M059J (cell line): ENCODE data around the gene E2F7. TPM values are rescaled to one million over a fixed set of nuclear protein-coding genes. Genes with fewer than 3 reads are reported as not detected.

Source experiments
- DNase-seq: peaks from one replicate; pipeline ENCODE4 v3.0.0-alpha.2; 2012; ENCODE audit warnings: low read depth
- total RNA-seq: library from RNA; depleted of rRNA; stranded (reverse); fragments of >200 nt; shearing (Covaris generic); gene quantifications from 2 replicates; pipeline ENCODE4 v1.2.3, GENCODE V29; 2014

The E2F7 gene
- total RNA-seq, 1 experiment from 2014 or later = 36.7 TPM

DNA sequence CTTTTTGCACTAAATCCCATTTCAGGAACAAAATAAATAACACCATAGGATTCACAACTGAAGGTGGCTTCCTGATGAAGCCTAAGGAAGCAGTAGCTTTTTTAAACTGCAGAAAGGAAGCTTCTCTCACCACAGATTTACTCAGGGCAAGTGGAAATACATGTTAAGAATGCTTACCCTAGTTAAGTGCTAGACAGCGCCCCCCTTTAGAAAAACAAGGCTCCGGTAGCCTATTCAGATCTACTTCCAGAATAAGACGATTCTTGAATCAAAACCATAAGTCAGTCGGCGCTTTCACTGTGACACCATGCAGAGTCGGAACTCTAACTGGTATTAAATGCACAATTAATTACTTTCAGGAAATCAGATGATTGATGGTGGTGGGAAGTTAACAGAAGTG lies 41.9 kb downstream of the E2F7 start:
- DNase-seq = no peak

DNA sequence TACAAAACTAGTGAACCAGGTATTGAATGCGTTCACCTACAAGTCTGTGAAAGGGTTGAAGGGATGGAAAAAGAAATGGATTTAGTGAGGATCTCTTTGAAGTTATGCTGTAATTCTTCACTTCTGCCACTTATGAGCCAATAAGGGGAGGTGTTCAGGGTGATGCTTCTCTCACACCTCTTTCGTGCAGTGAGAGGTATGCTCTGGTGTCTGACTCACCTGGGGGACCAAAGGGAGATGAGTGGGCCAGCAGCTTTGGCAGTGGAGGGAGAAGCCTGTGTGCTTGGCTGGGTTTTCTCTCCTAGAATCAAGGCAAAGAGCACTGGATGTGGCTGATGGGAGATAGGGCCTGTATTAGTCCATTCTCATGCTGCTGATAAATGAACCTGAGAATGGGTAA lies 45.4 kb downstream of the E2F7 start:
- no peak for DNase-seq

DNA sequence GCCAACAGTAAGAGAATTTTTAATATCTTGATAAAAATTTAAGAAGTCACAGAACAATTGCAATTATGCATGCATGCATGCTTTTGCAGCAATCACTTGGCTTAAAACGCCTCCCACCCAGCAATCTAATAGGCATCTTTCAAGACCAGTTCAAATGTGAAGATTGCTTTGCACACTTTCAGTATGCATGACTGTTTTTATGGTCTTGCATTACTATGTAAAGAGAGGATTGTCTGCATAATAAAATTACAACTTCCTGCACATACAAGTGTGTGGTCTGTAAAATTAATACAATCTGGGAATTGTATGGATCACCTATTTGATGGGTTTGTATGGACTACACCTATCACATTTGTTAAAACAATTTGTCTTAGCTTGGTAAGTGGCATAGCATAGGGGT lies 48.8 kb downstream of the E2F7 start:
- DNase-seq = no peak

DNA sequence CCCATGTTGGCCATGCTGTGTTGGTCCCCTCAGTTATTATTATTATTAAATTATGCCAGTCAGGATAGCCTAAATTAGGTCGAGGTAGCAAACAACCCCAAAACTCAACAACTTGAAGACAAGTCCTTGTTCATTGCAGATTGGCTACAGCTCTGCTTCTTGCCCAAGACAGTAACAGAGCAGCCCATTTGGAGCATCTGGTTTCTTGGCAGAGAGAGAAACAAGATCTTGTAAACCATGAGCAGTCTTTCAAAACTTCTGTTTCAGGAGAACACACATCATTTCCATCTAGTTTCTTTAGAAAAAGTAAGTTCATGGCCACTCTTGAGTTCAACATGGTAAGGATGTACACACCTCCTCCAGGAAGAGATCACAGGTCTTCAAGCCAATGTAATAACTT lies 52.3 kb downstream of the E2F7 start:
- DNase-seq = no peak

DNA sequence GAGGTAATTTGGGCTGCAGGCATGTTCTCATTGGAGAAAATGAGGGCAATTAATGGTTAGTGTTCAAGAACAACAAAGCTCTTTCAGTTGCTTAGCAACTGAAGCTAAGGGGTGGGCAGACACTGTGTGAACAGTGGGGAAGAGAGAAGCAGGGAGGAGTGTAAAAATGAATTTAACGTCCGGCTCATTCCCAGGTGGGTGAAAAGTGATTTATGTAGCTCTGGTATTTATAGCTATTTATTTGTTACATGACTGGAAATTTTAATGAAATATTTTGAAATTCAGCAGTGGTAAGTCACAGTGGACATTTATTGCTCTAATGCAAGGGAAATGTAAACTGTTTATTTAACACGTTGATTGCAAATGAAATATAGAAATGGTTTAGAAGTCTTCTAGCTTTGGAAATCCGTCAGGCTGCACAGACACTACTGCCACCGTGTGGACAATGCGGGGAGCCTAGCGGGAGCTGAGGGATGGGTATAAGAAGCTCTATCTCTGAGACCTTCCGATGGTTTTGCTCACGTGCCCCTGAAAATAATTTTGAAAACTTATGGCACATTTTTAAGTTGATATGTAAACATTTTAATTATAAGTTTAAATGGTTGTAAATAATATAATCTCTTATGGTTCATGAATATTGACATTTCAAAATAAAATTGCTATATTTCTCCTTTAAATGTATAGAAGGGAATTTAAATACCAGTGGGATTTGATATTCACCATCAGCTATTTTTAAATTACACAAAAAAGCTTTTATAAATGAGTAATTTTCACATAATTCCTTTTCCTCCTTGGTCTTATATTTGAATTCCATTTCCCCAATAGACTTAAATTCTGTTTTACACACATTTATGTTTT lies 54.4 kb downstream of the E2F7 start:
- DNase-seq = peak; percentile 67

DNA sequence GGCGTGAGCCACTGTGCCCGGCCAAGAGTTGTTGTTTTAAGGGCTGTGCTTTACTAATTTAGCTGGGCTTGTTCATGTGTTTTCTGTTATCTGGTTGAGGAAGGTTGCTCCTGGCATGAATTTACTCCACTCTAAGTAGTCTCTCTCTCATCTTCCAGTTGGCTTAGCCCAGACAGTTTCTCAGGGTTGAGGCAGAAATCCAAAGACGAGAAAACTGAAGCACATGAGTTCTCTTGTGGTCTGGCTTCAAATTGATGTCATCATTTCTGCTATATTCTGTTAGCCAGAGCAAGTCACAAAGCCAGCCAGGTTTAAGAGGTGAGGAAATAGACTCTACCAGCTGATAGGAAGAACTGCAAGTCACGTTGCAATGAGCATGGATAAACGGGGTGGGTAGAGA lies 57.9 kb downstream of the E2F7 start:
- no peak for DNase-seq

DNA sequence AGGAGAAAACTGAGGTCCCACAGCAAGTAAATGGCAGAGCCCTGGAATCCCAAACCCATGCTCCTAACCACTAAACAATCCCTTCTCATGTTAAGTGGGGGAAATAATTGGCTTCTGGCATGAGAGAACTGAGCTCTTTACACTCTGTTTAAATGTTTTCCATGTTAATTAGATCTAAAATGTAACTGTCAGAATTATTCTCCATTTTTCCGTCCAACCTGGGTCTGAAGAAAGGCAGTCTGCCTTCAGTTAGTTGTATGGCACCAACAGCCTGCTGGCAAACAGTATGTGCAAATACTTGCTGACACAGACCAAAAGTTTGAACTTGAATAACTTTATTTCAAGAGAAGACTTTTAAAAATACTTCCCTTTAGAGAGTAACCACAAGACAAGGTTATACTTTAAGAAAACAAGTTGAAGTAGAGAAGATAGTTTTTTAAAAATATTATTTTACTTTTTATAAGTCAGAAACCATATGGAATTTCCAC lies 59.7 kb downstream of the E2F7 start:
- no peak for DNase-seq

DNA sequence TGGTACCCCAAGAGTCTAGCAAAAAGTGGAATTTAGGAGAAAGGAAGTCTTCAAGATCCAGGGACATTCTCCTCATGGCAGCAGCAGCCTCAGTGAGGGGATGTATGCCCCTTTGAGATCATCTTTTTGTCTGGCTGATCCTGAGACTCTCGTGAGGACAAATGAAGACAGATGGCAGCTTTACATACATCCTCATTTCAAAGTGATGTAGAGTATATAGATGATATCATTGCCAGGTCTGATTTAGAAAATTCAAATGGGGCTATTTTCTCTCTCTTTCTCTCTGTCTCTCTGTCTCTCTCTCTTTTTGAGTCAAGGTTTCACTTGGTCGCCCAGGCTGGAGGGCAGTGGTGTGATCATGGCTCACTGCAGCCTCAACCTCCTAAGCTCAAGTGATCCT lies 61.5 kb downstream of the E2F7 start:
- no peak for DNase-seq

DNA sequence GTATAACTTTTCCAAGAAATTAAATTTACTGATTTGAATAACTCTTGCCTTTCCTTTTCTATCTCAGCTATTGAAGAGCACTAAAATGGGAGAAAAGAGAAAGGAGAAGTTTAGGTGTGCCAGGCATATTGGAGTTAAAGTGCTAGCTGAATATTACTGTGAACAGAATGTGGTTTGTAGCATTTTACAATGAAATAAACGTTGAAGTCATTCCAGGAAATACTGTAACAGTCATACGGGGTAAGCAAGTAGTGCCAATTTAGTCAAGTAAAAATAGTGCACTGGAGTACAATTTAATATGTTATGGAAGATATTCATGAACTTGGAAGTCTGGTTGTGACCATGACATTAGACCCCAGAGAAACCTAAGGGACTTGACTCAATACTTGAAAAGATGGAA lies 62.1 kb downstream of the E2F7 start:
- DNase-seq = no peak

DNA sequence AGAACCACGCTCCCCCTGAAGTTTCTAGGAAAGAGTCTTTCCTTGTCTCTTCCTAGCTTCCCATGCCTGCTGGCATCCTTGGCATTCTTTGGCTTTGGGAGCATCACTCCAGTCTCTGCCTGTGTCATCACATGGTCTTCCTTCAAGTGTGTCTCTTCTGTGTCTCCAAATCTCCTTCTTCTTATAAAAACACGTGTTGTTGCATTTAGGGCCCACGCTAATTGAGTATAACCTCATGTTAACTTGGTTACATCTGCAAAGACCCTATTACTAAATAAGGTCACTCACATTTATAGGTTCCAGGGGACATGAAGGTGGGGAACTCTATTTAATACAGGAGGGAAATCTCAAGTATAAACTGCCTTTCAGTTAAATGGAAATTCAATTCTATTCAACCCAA lies 63.0 kb downstream of the E2F7 start:
- DNase-seq = no peak

DNA sequence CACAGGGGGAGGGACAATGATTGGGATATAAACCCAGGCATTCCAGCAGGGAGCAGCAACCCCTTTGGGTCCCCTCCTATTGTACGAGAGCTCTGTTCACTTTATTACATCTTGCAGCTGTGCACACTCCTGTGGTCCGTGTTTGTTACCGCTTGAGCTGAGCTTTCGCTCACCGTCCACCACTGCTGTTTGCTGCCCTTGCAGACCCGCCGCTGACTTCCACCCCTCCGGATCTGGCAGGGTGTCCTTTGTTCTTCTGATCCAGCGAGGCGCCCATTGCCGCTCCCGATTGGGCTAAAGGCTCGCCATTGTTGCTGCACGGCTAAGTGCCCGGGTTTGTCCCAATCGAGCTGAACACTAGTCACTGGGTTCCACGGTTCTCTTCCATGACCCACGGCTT lies 64.1 kb downstream of the E2F7 start:
- DNase-seq = no peak

DNA sequence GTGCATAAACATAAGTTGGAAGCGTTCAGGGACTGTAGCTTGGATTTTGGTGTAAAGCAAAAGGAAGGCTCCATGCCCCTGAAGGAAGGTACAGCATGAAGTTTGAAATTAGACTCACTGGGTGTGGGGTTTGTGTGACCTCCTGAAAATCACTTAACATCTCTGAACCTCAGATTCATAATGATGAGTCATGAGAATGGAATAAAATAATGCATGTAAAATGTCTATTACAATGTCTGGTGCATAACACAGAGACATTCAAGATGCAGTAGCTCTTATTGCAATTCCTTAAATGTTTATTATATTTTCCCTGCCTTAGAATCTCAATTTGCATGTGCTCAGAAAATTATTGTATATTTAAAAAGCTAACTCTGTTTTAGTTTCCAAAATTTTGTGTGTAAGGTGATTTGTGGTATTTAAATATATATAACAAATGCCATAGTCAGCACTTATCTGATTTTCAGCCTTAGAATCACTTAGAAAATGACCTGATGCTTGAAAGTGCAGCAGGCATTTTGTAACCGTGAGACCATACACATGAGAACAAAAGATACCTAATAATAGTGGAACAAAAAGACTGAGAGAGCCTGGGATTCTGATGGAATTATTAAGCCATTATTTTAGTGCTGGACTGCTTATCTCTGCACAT lies 66.3 kb downstream of the E2F7 start:
- no peak for DNase-seq

DNA sequence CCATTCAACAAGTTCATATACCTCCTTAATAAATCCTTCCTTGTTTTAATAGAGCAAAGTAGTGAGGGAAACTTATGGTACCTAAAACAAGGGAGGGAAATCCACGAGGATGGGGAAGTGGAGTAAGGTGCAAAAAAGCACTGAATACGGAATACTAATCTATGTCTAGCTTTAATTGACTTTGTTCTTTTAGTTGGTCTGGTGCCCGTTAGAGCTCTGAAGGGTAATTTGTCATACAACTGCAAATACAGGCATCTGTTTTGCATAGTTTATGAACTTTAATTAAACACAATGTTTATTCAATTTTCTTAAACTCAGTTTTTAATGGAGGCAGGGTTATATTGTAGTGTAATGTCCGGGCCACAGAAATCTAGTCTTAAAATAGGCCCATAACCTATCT lies 67.0 kb downstream of the E2F7 start:
- no peak for DNase-seq

DNA sequence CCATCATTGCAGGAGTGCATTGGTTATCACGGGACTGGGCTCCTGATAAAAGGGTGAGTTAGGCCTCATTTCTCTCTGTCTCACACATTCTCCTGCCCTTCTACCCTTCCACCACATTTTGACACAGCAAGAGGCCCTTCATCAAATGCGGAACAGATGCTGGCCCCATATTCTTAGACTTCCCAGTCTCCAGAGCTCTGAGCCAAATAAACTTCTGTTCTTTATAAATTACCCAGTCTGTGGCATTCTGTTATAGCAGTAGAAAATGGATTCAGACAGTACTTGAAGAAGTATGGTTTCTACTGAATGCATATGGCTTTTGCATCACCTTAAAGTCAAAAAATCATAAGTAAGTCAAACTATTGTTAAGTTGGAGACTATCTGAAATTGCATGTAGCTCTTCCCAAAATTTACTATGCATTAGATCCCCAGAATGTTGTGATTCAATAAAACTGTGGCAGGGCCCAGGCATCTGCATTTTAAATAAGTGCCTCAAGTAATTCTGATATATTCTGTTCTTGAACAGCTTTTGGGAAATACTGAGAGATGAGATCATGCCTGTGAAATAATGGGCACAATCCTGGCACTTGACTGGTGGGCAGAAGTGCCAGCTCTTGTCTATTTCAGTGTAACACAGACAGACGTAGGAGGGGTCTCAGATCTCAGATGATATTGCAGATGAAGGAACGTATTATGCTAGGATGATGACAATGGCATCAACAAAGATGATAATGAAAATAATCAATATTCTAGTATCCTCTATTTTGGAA lies 68.2 kb downstream of the E2F7 start:
- no peak for DNase-seq

DNA sequence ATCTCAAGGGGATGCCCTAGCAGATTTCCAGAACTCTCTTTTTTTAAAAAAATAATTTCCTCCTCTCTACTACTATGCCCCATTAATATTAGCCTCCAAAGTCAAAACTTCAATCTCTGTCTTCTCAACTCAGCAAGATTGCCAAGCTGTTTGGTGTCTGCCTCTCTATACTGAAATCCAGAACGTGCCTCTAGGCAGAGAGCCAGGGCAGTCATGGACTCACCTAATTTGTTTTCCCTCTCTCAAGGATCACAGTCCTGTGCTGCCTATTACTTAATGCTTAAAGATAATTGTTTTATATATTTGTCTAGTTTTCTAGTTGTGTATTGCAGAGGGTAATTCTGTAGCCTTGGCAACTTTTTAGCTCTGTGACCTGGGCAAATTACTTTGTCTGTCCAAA lies 74.7 kb downstream of the E2F7 start:
- DNase-seq = no peak

DNA sequence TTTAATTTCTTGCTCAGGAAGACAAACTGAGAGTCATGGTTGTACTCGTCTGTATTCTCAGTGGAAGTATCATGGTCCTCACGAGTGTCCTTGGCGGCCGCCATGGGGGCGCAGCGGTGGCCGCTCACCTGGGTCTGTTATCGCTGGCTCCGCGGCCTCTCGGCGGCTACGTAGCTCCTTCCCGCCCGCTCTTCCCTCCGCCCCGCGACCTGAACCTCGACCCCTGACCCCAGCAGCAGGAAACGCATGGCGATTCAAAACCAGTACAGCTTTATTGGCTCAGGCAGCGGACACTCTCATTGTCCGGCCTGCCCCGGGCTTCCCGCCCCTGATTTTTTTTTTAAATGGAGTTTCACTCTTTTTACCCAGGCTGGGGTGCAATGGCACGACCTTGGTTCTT lies 80.8 kb downstream of the E2F7 start:
- no peak for DNase-seq

DNA sequence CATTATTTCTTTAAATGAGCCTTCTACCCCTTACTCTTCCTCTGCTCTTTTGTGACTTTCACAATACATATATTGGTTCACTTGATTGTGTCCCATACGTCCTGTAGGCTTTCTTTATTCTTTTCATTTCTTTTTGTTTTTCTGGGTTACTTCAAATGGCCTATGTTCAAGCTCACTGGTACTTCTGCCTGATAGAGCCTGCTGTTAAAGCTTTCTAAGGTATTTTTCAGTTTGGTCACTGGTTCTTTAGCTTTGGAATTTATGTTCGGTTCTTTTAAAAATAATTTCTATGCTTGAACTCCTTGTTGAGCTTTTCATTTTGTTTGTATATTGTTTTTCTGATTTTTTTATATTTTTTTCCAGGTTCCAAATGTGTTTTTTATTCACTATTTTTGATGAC lies 81.9 kb downstream of the E2F7 start:
- no peak for DNase-seq

DNA sequence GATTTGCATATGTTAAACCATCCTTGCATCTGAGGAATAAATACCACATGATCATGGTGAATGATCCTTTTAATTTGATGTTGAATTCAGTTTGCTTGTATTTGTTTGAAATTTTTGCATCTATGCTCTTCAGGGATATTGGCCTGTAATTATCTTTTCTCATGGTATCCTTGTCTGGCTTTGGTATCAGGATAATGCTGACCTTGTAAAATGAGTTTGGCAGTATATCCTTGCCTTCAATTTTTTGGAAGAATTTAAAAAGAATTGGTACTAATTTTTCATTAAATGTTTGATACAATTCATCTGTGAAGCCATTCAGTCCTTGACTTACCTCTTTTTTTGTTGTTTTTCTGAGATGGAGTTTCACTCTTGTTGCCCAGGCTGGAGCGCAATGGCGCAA lies 85.2 kb downstream of the E2F7 start:
- no peak for DNase-seq

DNA sequence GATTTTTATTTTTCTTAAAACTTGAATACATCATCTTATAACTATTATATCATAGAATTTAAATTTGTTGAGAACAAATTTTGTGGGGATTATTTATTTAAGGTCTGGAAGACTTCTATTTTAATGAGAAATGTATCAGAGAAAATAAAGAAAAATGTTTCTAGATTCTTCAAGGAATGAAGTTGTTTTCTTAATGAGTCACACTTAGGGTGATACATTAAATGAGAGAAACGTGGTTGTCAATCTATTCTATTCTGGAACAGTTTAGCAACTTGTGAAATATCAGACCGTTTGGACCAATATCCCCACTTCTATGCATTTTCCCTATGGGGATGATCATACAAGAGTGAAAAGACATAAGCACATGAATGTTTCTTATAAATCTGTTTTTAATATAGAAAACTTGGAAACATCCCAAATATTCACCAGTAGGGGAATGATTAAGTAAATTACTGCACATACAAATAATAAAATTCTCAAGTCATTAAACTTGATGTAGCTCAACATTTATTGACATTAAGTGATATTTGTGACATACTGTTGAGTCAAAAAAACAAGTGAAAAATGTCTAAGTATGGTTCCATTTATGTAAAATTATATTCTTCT lies 88.5 kb downstream of the E2F7 start:
- DNase-seq = peak; percentile 7
